ENCODE results near the gene CLEC10A.
"Not testable (repeated sequence)": the region's sequence is repeated elsewhere in the genome, so short reads cannot be mapped to it uniquely, and the experiment has no call there.

DNA sequence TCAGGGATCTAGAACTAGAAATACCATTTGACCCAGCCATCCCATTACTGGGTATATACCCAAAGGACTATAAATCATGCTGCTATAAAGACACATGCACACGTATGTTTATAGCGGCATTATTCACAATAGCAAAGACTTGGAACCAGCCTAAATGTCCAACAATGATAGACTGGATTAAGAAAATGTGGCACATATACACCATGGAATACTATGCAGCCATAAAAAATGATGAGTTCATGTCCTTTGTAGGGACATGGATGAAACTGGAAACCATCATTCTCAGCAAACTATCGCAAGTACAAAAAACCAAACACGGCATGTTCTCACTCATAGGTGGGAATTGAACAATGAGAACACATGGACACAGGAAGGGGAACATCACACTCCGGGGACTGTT is 47.5 kb upstream of the CLEC10A start:
- TF ChIP-seq, protein P1, sequence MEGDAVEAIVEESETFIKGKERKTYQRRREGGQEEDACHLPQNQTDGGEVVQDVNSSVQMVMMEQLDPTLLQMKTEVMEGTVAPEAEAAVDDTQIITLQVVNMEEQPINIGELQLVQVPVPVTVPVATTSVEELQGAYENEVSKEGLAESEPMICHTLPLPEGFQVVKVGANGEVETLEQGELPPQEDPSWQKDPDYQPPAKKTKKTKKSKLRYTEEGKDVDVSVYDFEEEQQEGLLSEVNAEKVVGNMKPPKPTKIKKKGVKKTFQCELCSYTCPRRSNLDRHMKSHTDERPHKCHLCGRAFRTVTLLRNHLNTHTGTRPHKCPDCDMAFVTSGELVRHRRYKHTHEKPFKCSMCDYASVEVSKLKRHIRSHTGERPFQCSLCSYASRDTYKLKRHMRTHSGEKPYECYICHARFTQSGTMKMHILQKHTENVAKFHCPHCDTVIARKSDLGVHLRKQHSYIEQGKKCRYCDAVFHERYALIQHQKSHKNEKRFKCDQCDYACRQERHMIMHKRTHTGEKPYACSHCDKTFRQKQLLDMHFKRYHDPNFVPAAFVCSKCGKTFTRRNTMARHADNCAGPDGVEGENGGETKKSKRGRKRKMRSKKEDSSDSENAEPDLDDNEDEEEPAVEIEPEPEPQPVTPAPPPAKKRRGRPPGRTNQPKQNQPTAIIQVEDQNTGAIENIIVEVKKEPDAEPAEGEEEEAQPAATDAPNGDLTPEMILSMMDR (conservative IDR thresholded peaks at IDR 0.05; ENCODE audit: low read length), result not testable (repeated sequence)
- TF ChIP-seq EZH2phosphoT487 (IDR thresholded peaks at IDR 0.05; ENCODE audit: borderline replicate concordance, low read depth, low read length), result not testable (repeated sequence)

Data from OCI-LY7 (cell line).